ENCODE data around the gene PLEKHA7.

PLEKHA7 gene

GRCh38 chr11:16956538-16957153, 57.6 kb downstream of the PLEKHA7 start:
- DNase-seq (ENCODE audit: low read depth, low spot score): no peak
- H3K4me3 ChIP-seq (ENCODE audit: low read length): no peak overlapping the region

GRCh38 chr11:16953663-16954062, 60.6 kb downstream of the PLEKHA7 start:
- DNase-seq (ENCODE audit: low read depth, low spot score): no peak
- no peak overlapping the region for H3K4me3 ChIP-seq (ENCODE audit: low read length)

- no peak overlapping the region for H3K4me3 ChIP-seq (ENCODE audit: low read length)
- DNase-seq (ENCODE audit: low read depth, low spot score): no peak
Observed at GRCh38 chr11:16946477-16947282, 67.5 kb downstream of the PLEKHA7 start.

GRCh38 chr11:16945671-16946469, 68.3 kb downstream of the PLEKHA7 start:
- H3K4me3 ChIP-seq (ENCODE audit: low read length): no peak overlapping the region
- DNase-seq (ENCODE audit: low read depth, low spot score): peak; percentile 38

GRCh38 chr11:16942911-16943310, 71.3 kb downstream of the PLEKHA7 start:
- H3K4me3 ChIP-seq (ENCODE audit: low read length): no peak overlapping the region
- no peak for DNase-seq (ENCODE audit: low read depth, low spot score)

- H3K4me3 ChIP-seq (ENCODE audit: low read length): no peak overlapping the region
- DNase-seq (ENCODE audit: low read depth, low spot score): no peak
Observed at GRCh38 chr11:16942342-16942741, 71.9 kb downstream of the PLEKHA7 start.

GRCh38 chr11:16941935-16942334, 72.3 kb downstream of the PLEKHA7 start:
- no peak overlapping the region for H3K4me3 ChIP-seq (ENCODE audit: low read length)
- DNase-seq (ENCODE audit: low read depth, low spot score): no peak

- H3K4me3 ChIP-seq (ENCODE audit: low read length): no peak overlapping the region
- no peak for DNase-seq (ENCODE audit: low read depth, low spot score)
Observed at GRCh38 chr11:16938061-16938460, 76.2 kb downstream of the PLEKHA7 start.

GRCh38 chr11:16936643-16937042, 77.6 kb downstream of the PLEKHA7 start:
- no peak overlapping the region for H3K4me3 ChIP-seq (ENCODE audit: low read length)
- DNase-seq (ENCODE audit: low read depth, low spot score): no peak

GRCh38 chr11:16935518-16936302, 78.5 kb downstream of the PLEKHA7 start:
- no peak overlapping the region for H3K4me3 ChIP-seq (ENCODE audit: low read length)
- peak; percentile 45 for DNase-seq (ENCODE audit: low read depth, low spot score)

- no peak overlapping the region for H3K4me3 ChIP-seq (ENCODE audit: low read length)
- DNase-seq (ENCODE audit: low read depth, low spot score): no peak
Observed at GRCh38 chr11:16933756-16934603, 80.2 kb downstream of the PLEKHA7 start.

GRCh38 chr11:16933291-16933690, 80.9 kb downstream of the PLEKHA7 start:
- no peak overlapping the region for H3K4me3 ChIP-seq (ENCODE audit: low read length)
- no peak for DNase-seq (ENCODE audit: low read depth, low spot score)

GRCh38 chr11:16928044-16928443, 86.2 kb downstream of the PLEKHA7 start:
- no peak overlapping the region for H3K4me3 ChIP-seq (ENCODE audit: low read length)
- DNase-seq (ENCODE audit: low read depth, low spot score): no peak

GRCh38 chr11:16926883-16927626, 87.2 kb downstream of the PLEKHA7 start:
- H3K4me3 ChIP-seq (ENCODE audit: low read length): no peak overlapping the region
- DNase-seq (ENCODE audit: low read depth, low spot score): no peak

- no peak overlapping the region for H3K4me3 ChIP-seq (ENCODE audit: low read length)
- DNase-seq (ENCODE audit: low read depth, low spot score): no peak
Observed at GRCh38 chr11:16925561-16926065, 88.6 kb downstream of the PLEKHA7 start.

GRCh38 chr11:16924826-16925560, 89.2 kb downstream of the PLEKHA7 start:
- no peak overlapping the region for H3K4me3 ChIP-seq (ENCODE audit: low read length)
- DNase-seq (ENCODE audit: low read depth, low spot score): no peak

- no peak overlapping the region for H3K4me3 ChIP-seq (ENCODE audit: low read length)
- no peak for DNase-seq (ENCODE audit: low read depth, low spot score)
Observed at GRCh38 chr11:16924462-16924825, 89.8 kb downstream of the PLEKHA7 start.

All from Jurkat, Clone E6-1 (cell line).